ENCODE data around the gene VPS13C. TPM values are rescaled to one million over a fixed set of nuclear protein-coding genes. Genes with fewer than 3 reads are reported as not detected.

Gene VPS13C
- total RNA-seq, 4 donors from 2014 or later, result 7.6 to 43.1 (median 18.0) TPM

DNA sequence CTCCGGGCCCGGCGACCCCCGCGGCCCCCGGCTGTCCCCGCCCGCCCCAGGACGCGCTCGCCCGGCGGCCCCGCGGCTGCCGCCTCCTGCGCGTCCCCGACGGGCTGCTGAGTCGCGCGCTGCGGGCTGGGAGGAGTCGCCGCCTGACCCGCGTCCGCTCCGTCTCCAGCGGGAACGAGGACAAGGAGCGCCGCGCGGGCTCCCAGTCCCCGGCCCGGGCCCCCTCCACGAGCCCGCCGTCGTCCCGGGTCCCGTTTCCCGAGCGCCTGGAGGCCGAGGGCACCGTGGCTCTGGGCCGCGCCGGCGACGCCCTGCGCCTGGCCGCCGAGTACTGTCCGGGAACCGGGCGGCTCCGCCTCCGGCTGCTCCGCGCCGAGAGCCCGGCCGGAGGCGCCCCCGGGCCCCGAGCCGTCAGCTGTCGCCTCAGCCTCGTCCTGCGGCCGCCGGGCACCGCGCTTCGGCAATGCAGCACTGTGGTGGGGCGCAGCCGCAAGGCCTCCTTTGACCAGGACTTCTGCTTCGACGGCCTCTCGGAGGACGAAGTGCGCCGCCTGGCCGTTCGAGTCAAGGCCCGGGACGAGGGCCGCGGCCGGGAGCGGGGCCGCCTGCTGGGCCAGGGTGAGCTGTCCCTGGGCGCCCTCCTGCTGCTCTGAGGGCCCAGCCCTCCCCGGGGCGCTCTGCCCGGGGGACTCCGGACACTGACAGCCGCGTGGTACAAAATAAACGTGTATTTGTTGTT, 8.0 kb upstream of the VPS13C start:
- peaks cover 17 to 51% (median 21%) of the 10 kb centered on the region in 3 donors for H3K4me1 ChIP-seq

DNA sequence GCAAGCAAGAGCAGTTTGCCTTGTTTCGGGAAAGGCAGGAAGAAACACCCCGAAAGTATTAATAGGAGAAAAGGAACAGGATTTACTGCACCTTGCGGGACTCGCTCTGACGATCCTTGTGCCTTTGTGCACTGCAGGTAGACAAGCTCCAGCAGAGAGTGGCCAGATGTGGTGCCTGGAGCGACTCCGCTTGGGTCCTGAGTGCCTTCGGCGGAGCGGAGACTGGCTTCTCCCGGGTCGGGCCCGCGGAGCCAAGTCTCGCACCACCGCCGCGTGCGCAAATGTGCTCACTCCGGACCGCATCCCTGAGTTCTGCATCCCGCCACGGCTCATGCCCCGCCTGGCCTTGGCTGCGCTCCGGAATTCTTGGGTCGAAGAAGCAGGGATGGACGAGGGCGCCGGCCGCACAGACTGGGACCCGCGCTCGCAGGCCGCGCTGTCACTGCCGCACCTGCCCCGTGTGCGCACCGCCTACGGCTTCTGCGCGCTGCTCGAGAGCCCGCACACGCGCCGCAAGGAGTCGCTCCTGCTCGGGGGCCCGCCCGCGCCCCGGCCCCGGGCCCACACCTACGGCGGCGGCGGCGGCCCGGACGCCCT, 7.3 kb upstream of the VPS13C start:
- 0 to 5% methylated on average over 5 of the region's 62 CpGs for WGBS, 2 donors
- no peak for DNase-seq
- Histone ChIP-seq H3K36me3 (no peaks in the 10 kb centered on the region), H3K27me3 (peaks cover 0 to 64% (median 0%) of the 10 kb centered on the region in 4 donors), H3K4me3 (peak overlapping the region; percentile 47 to 82 (median 56)), H3K27ac (peak overlapping the region; percentile 42 to 82 (median 66)), H3K4me1 (peaks cover 18 to 52% (median 21%) of the 10 kb centered on the region in 3 donors), H3K9me3 (no peaks in the 10 kb centered on the region)
- TF ChIP-seq, protein P1, sequence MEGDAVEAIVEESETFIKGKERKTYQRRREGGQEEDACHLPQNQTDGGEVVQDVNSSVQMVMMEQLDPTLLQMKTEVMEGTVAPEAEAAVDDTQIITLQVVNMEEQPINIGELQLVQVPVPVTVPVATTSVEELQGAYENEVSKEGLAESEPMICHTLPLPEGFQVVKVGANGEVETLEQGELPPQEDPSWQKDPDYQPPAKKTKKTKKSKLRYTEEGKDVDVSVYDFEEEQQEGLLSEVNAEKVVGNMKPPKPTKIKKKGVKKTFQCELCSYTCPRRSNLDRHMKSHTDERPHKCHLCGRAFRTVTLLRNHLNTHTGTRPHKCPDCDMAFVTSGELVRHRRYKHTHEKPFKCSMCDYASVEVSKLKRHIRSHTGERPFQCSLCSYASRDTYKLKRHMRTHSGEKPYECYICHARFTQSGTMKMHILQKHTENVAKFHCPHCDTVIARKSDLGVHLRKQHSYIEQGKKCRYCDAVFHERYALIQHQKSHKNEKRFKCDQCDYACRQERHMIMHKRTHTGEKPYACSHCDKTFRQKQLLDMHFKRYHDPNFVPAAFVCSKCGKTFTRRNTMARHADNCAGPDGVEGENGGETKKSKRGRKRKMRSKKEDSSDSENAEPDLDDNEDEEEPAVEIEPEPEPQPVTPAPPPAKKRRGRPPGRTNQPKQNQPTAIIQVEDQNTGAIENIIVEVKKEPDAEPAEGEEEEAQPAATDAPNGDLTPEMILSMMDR (IDR thresholded peaks at IDR 0.05), result no peak
- no peak for TF ChIP-seq POLR2A (IDR thresholded peaks at IDR 0.05)
- intact Hi-C loops (cut with DNase I), result loop anchor here (10.0 kb wide), 2 partner anchors 47 to 193 kb away; no protein-coding TSS in a partner anchor

More for the DNA sequence above, 8.0 kb upstream of the VPS13C start:
- TF ChIP-seq POLR2A (IDR thresholded peaks at IDR 0.05), result no peak
- TF ChIP-seq, protein P1 (IDR thresholded peaks at IDR 0.05), result peak in 2 of 6 experiments; percentile 11 to 12
- 0 to 10% methylated on average over 2 to 15 of the region's 103 CpGs for WGBS, 2 donors
- Histone ChIP-seq H3K27me3 (peaks cover 0 to 59% (median 0%) of the 10 kb centered on the region in 4 donors), H3K9me3 (no peaks in the 10 kb centered on the region), H3K36me3 (no peaks in the 10 kb centered on the region), H3K27ac (peak overlapping the region in 3 of 4 donors; percentile 61 to 82 (median 72)), H3K4me3 (peak overlapping the region; percentile 47 to 82 (median 56))
- intact Hi-C loops (cut with DNase I), result loop anchor here (10.0 kb wide), 2 partner anchors 47 to 193 kb away; no protein-coding TSS in a partner anchor
- DNase-seq, result no peak

DNA sequence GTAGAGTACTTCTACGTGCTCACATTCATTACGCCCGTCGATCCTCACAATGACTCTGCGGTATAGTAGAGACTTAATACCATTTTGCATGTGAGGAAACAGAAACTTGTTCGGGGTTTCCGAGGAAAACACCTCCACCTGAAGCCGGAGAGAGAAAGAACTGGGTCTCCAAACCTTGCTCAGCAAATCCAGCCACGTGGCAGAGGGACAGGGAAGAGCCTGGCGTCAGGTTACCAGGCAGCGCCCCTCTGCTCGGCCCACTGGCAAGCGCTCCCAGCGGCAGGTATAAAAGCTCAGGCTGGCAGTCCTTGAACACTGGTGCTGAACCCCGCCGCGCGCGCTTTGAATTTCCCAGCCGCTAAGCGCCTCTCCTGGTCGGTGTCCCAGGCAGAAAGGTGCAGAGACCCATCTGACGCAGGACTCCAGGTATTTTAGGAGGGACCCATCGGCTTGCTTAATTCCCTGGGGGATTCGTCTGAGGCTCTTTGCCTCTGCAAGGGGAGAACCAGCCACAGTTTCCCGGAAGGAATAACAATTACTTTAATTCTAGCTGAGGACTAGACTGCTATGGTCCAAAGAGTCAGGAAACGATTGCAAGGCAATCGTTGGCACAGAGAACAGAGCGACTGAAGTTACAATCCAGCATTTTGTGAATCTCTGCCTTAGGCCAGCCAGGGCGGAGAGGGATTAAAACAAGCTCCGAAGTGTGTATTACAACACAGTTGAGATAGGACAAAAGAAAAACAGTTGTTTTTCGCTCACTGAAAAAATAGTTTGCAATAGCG, 6.6 kb upstream of the VPS13C start, which contains the start of gene C2CD4A:
Gene C2CD4A (plus strand): TSS at position 315 of the 785 bp plus-strand sequence. CDS start 637 bp downstream, outside the sequence.
- H3K27ac ChIP-seq, result peak within 1 kb of the TSS; percentile 42 to 82 (median 66)
- intact Hi-C loops (cut with DNase I), result loop anchor here (10.0 kb wide), 2 partner anchors 48 to 192 kb away; no protein-coding TSS in a partner anchor
- TF ChIP-seq, protein P1 (IDR thresholded peaks at IDR 0.05), result peak in 4 of 6 experiments; percentile 18 to 46 (median 40)
- peak in 1 of 4 donors; percentile 52 for TF ChIP-seq POLR2A (IDR thresholded peaks at IDR 0.05)

DNA sequence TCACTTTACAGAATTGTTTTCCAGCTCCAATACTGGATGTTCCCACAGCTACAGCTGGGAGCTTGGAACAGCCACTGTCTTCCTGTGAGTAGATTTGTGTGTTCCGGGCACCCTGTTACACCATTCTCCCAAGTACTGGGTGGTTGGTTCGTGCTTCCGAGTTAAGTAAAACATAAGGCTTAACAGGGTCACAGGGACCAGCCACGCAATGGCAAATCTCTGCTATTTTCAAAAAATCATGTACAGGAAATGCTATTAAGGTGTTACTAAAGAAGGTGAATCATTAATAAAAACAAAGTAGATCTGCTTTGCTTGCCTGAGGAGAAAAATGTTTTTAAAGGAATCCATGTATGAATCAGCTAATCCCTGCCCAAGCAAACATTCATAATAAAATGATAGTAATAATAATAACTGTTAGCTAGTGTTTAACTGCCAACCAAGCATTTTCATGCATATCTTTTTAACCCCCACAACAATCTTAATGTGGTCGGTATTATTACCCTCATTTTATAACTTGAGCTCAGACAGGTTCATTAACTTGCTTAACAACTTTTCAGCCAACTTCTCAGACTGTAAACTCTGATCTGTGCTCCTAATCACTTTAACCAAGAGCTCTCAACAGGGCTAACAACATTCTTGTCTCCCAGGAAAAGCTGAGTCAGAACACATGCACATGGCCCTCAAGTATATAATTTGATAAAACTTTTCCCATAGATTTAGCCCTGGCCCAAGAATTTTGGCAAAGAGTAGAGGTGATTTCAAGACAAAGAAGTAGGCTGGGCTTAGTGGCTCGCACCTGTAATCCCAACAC, 3.8 kb upstream of the VPS13C start:
- intact Hi-C loops (cut with DNase I), result loop anchor here (10.0 kb wide), 2 partner anchors 51 to 189 kb away; no protein-coding TSS in a partner anchor
- Histone ChIP-seq H3K36me3 (no peaks in the 10 kb centered on the region), H3K9me3 (no peaks in the 10 kb centered on the region), H3K4me3 (no peak overlapping the region), H3K27ac (peak overlapping the region in 3 of 4 donors; percentile 7 to 49 (median 16)), H3K27me3 (peaks cover 0 to 65% (median 2%) of the 10 kb centered on the region in 4 donors), H3K4me1 (peaks cover 18 to 75% (median 24%) of the 10 kb centered on the region in 3 donors)
- 37 to 41% methylated on average over 6 of the region's 6 CpGs for WGBS, 2 donors
- no peak for DNase-seq
- TF ChIP-seq POLR2A (IDR thresholded peaks at IDR 0.05), result no peak
- TF ChIP-seq, protein P1 (IDR thresholded peaks at IDR 0.05), result no peak

More for the DNA sequence above, 6.6 kb upstream of the VPS13C start, which contains the start of gene C2CD4A:
- H3K4me1 ChIP-seq, result peaks cover 18 to 52% (median 21%) of the 10 kb centered on the region in 3 donors
- peaks cover 0 to 71% (median 0%) of the 10 kb centered on the region in 4 donors for H3K27me3 ChIP-seq
- no peaks in the 10 kb centered on the region for H3K36me3 ChIP-seq
- H3K9me3 ChIP-seq, result no peaks in the 10 kb centered on the region
- DNase-seq, result no peak
- H3K4me3 ChIP-seq, result peak within 1 kb of the TSS; percentile 47 to 82 (median 56)
- 1 to 6% methylated on average over 13 to 26 of the region's 33 CpGs for WGBS, 2 donors

Data from esophagus squamous epithelium (tissue), 5 donors.